A673 (cell line): Measurements from ENCODE around the gene FBLN5. TPM values are rescaled to one million over a fixed set of nuclear protein-coding genes. Genes with fewer than 3 reads are reported as not detected.

Source experiments
- BruUV-seq: library from RNA; stranded (reverse); fragments of 400-500 nt; replicated peaks from 2 replicates; lab custom pipeline; 2021; lab: Mats Ljungman, UMichigan
- CTCF ChIA-PET: fragments of 300-600 bp; sonication (Branson Sonifier 250); formaldehyde crosslinking; loops from one replicate; lab custom pipeline; 2022; ENCODE audit warnings: antibody characterized with exemption; lab: Charles Lee
- POLR2A ChIA-PET: fragments of 300-600 bp; sonication (Branson Sonifier 250); formaldehyde crosslinking; loops from one replicate; lab custom pipeline; 2022; ENCODE audit warnings: antibody characterized with exemption; ENCODE audit not compliant: low non-redundant PET; lab: Charles Lee
- DNase-seq: peaks from one replicate; pipeline ENCODE4 v3.0.0-alpha.2; 2015; ENCODE audit warnings: low spot score
- H3K27ac ChIP-seq: fragments of 200-600 bp; sonication (generic); 2 replicates; pipeline ENCODE4 v1.5.1; 2016; ENCODE audit warnings: mixed run types, low read depth, mild to moderate bottlenecking, mixed read lengths, antibody characterized with exemption, low read length; ENCODE audit not compliant: poor library complexity, severe bottlenecking
- H3K27me3 ChIP-seq: fragments of 200-600 bp; sonication (generic); replicated peaks from 2 replicates; pipeline ENCODE4 v1.6.1; 2017; ENCODE audit warnings: mixed run types, low read depth, mild to moderate bottlenecking, mixed read lengths, antibody characterized with exemption, low read length; ENCODE audit not compliant: insufficient read depth, poor library complexity
- H3K36me3 ChIP-seq: fragments of 200-600 bp; sonication (generic); 2 replicates; pipeline ENCODE4 v1.6.1; 2016; ENCODE audit warnings: mixed run types, mild to moderate bottlenecking, mixed read lengths, antibody characterized with exemption, low read length; ENCODE audit not compliant: insufficient read depth, poor library complexity, severe bottlenecking
- H3K4me1 ChIP-seq: fragments of 200-600 bp; sonication (generic); 2 replicates; pipeline ENCODE4 v1.6.1; 2017; ENCODE audit warnings: mixed run types, mild to moderate bottlenecking, mixed read lengths, antibody characterized with exemption, low read length; ENCODE audit not compliant: insufficient read depth, poor library complexity, severe bottlenecking
- H3K4me3 ChIP-seq: fragments of 200-600 bp; sonication (generic); 2 replicates; pipeline ENCODE4 v1.5.1; 2016; ENCODE audit warnings: low read depth, mixed run types, mild to moderate bottlenecking, mixed read lengths, low read length; ENCODE audit not compliant: poor library complexity, severe bottlenecking
- H3K9me3 ChIP-seq: fragments of 200-600 bp; sonication (generic); 2 replicates; pipeline ENCODE4 v1.6.1; 2016; ENCODE audit warnings: mixed run types, low read depth, mild to moderate bottlenecking, mixed read lengths, antibody characterized with exemption, low read length; ENCODE audit not compliant: poor library complexity, severe bottlenecking
- EZH2 ChIP-seq: fragments of 200-600 bp; sonication (generic); IDR thresholded peaks from 2 replicates; pipeline ENCODE4 v1.6.1; 2017; ENCODE audit warnings: borderline replicate concordance, low read depth, mild to moderate bottlenecking, mixed read lengths, antibody characterized with exemption, low read length; ENCODE audit not compliant: poor library complexity, severe bottlenecking
- intact Hi-C: fragments of 100-400 bp; cut with micrococcal nuclease; formaldehyde crosslinking; loops from one replicate; pipeline ENCODE4 v1.10.0; 2022; ENCODE audit not compliant: unreplicated experiment
- total RNA-seq: library from RNA; stranded (reverse); gene quantifications from 2 replicates; pipeline ENCODE4 v1.2.3, GENCODE V29; 2021
- TF ChIP-seq, protein P1 (sequence below): fragments of 300-800, 200-600 bp; sonication (generic); conservative IDR thresholded peaks from 2 replicates; pipeline ENCODE4 v1.5.1; 2017; ENCODE audit warnings: low read depth, mild to moderate bottlenecking, antibody characterized with exemption, low read length, moderate library complexity, mixed read lengths

The FBLN5 gene
- total RNA-seq, 1 experiment from 2014 or later = 10.7 TPM

DNA sequence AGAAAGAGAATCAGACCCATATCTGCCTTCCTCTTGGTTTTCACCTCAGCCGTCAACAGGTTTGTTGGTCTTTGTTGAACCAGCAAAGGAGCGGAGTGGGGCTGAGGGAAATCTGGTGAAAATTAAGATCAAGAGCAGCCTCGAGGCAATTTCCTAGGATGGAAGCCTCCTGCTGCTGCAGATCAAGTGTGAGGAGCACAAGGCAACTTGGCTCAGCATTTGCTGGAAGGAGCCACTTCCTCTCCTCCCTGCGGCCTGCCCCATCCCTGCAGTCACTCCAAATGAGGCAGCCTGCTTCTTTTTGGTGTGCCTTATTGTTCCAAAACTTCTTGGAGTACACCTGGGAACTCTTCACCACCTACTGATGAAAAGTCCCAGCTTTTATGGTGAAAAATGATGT, 85.1 kb downstream of the FBLN5 start:
- intact Hi-C loops = no loop called here
- Histone ChIP-seq H3K27ac (no peak overlapping the region), H3K4me1 (no peaks in the 10 kb centered on the region), H3K36me3 (no peaks in the 10 kb centered on the region), H3K27me3 (no peaks in the 10 kb centered on the region), H3K9me3 (no peaks in the 10 kb centered on the region), H3K4me3 (no peak overlapping the region)
- DNase-seq = no peak
- CTCF ChIA-PET = no interaction called here
- no peak for TF ChIP-seq EZH2
- TF ChIP-seq, protein P1, sequence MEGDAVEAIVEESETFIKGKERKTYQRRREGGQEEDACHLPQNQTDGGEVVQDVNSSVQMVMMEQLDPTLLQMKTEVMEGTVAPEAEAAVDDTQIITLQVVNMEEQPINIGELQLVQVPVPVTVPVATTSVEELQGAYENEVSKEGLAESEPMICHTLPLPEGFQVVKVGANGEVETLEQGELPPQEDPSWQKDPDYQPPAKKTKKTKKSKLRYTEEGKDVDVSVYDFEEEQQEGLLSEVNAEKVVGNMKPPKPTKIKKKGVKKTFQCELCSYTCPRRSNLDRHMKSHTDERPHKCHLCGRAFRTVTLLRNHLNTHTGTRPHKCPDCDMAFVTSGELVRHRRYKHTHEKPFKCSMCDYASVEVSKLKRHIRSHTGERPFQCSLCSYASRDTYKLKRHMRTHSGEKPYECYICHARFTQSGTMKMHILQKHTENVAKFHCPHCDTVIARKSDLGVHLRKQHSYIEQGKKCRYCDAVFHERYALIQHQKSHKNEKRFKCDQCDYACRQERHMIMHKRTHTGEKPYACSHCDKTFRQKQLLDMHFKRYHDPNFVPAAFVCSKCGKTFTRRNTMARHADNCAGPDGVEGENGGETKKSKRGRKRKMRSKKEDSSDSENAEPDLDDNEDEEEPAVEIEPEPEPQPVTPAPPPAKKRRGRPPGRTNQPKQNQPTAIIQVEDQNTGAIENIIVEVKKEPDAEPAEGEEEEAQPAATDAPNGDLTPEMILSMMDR = no peak
- no TSS peak for BruUV-seq
- POLR2A ChIA-PET = no interaction called here

DNA sequence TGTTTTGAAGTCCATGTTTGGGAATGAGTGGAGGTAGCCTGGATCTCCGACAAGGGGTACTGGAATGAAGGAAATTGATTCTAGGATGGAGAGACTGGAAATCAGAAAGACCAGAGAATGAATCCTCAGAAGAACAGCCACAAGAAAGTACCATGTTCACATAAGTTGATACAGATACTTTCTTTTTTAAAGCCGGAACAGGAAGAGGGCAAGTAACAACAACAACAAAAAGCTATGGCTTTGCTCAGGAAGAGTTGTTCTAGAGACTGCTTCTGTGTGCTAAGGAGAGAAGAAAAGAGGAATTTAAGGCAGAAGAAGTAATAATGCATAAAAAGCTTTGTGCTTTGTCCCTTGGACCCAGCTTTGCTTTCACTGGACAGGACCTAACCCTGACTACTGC, 86.4 kb downstream of the FBLN5 start:
- no peaks in the 10 kb centered on the region for H3K36me3 ChIP-seq
- H3K4me1 ChIP-seq = no peaks in the 10 kb centered on the region
- no peak overlapping the region for H3K27ac ChIP-seq
- ChIA-PET CTCF (no interaction called here), POLR2A (no interaction called here)
- no peaks in the 10 kb centered on the region for H3K9me3 ChIP-seq
- no peak for DNase-seq
- no peak for TF ChIP-seq EZH2
- no peaks in the 10 kb centered on the region for H3K27me3 ChIP-seq
- intact Hi-C loops = no loop called here
- no TSS peak for BruUV-seq
- no peak overlapping the region for H3K4me3 ChIP-seq

DNA sequence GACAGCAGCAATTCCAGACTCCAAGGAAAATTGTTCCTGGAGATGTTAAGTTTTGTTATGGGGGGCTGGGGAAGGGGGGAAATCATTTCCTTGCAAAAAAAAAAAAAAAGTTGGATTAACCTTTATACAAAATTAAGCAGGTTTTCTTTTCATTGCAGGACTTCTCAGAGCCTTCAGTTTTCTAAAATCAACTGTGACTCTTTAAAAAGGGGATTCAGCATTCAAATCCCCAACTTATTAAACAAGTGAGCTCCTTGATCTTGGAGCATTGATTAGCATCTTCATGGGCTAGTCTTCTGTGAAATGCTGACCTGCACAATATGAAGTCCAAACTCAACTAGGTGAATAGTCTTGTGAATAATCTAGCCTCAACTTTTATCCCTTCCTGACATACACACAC, 87.3 kb downstream of the FBLN5 start:
- Histone ChIP-seq H3K4me3 (no peak overlapping the region), H3K36me3 (no peaks in the 10 kb centered on the region), H3K27me3 (peaks cover 4% of the 10 kb centered on the region), H3K9me3 (no peaks in the 10 kb centered on the region), H3K27ac (no peak overlapping the region), H3K4me1 (no peaks in the 10 kb centered on the region)
- DNase-seq = no peak
- POLR2A ChIA-PET = no interaction called here
- CTCF ChIA-PET = no interaction called here
- intact Hi-C loops = no loop called here
- BruUV-seq = no TSS peak
- TF ChIP-seq, protein P1 = no peak
- TF ChIP-seq EZH2 = no peak

DNA sequence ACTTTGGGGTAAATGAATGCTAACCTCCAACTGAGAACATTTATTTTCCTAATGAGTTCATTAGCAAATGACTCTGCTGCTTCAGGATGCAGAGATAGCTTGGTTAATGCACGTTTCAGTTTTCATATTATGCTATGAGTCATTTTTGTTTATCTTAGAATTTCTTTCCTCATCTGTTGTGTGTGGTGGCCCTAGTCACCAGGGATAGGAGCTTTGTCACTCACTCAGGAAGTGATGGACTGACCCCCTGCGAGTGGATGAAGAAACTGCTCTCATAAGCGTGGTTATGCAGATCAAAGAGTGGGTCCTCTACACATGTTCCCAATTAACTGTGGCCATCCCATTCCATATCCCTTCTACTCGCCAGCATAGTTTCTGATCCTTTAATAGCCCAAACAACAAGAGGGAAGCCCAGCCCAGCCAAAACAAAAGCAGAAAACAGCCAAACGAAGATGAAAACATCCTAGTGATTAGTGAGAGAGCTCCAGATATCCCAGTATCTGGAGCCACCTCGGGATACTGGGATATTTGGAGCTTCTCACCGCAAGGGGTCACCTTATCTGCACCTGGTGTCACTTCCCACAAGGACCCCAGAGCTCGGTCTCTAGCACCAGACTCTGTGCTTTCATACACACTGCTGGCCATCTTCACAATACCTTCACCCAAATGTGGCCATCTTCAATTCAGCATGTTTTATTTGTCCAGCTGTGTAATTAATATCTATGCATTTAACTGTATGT, 88.8 kb downstream of the FBLN5 start:
- no TSS peak for BruUV-seq
- intact Hi-C loops = no loop called here
- CTCF ChIA-PET = no interaction called here
- Histone ChIP-seq H3K9me3 (no peaks in the 10 kb centered on the region), H3K36me3 (no peaks in the 10 kb centered on the region), H3K27me3 (peaks cover 6% of the 10 kb centered on the region), H3K4me3 (no peak overlapping the region), H3K27ac (no peak overlapping the region), H3K4me1 (no peaks in the 10 kb centered on the region)
- TF ChIP-seq, protein P1 = no peak
- no peak for TF ChIP-seq EZH2
- POLR2A ChIA-PET = no interaction called here
- DNase-seq = peak; percentile 70
